Neural progenitor cell (in vitro differentiated cells): ENCODE measurements around the gene TUBB2A. TPM values are rescaled to one million over a fixed set of nuclear protein-coding genes. Genes with fewer than 3 reads are reported as not detected.

Experiments
- DNase-seq: peaks from one replicate; pipeline ENCODE4 v3.0.0-alpha.2; 2016; ENCODE audit warnings: low spot score
- H2AFZ ChIP-seq: fragments of 200-600 bp; sonication (generic); replicated peaks from 2 replicates; pipeline ENCODE4 v1.6.1; 2016; ENCODE audit warnings: antibody characterized with exemption
- H3F3A ChIP-seq: fragments of 200-600 bp; sonication (generic); 2 replicates; pipeline ENCODE4 v1.6.1; 2016; ENCODE audit warnings: antibody characterized with exemption, low read depth
- H3K27ac ChIP-seq: fragments of 200-600 bp; sonication (generic); 2 replicates; pipeline ENCODE4 v1.5.1; 2016; ENCODE audit warnings: mild to moderate bottlenecking
- H3K27me3 ChIP-seq: fragments of 200-600 bp; sonication (generic); 2 replicates; pipeline ENCODE4 v1.6.1; 2016; ENCODE audit warnings: mild to moderate bottlenecking, moderate library complexity
- H3K36me3 ChIP-seq: fragments of 200-600 bp; sonication (generic); 2 replicates; pipeline ENCODE4 v1.5.1; 2016
- H3K4me1 ChIP-seq: fragments of 200-600 bp; sonication (generic); 2 replicates; pipeline ENCODE4 v1.6.1; 2016; ENCODE audit warnings: mixed run types
- H3K4me2 ChIP-seq: fragments of 200-600 bp; sonication (generic); 2 replicates; pipeline ENCODE4 v1.6.1; 2016
- H3K4me3 ChIP-seq: fragments of 200-600 bp; sonication (generic); 2 replicates; pipeline ENCODE4 v1.5.1; 2016
- H3K79me2 ChIP-seq: fragments of 200-600 bp; sonication (generic); 2 replicates; pipeline ENCODE4 v1.6.1; 2016; ENCODE audit warnings: low read depth
- H3K9ac ChIP-seq: fragments of 200-600 bp; sonication (generic); 2 replicates; pipeline ENCODE4 v1.6.1; 2016
- H3K9me3 ChIP-seq: fragments of 200-600 bp; sonication (generic); 2 replicates; pipeline ENCODE4 v1.5.1; 2016; ENCODE audit warnings: low read depth
- H4K20me1 ChIP-seq: fragments of 200-600 bp; sonication (generic); 2 replicates; pipeline ENCODE4 v1.6.1; 2016; ENCODE audit warnings: low read depth
- H3K27ac Mint-ChIP-seq: 3 replicates; pipeline ENCODE4 v1.8.0; 2021; ENCODE audit warnings: mixed read lengths
- H3K27me3 Mint-ChIP-seq: 2 replicates; pipeline ENCODE4 v1.8.0; 2022; ENCODE audit warnings: low read depth, mild to moderate bottlenecking, inconsistent platforms, moderate library complexity, mixed read lengths; ENCODE audit not compliant: insufficient read depth
- H3K36me3 Mint-ChIP-seq: 3 replicates; pipeline ENCODE4 v1.8.0; 2021; ENCODE audit warnings: mixed read lengths
- H3K4me1 Mint-ChIP-seq: 3 replicates; pipeline ENCODE4 v1.8.0; 2021; ENCODE audit warnings: mixed read lengths
- H3K4me3 Mint-ChIP-seq: 3 replicates; pipeline ENCODE4 v1.8.0; 2021; ENCODE audit warnings: mild to moderate bottlenecking, moderate library complexity, mixed read lengths
- H3K9me3 Mint-ChIP-seq: 3 replicates; pipeline ENCODE4 v1.8.0; 2020; ENCODE audit warnings: mixed read lengths
- EZH2 ChIP-seq: fragments of 200-600 bp; sonication (generic); IDR thresholded peaks from 2 replicates; pipeline ENCODE4 v1.6.1; 2017; ENCODE audit warnings: antibody characterized with exemption, mild to moderate bottlenecking, moderate library complexity
- EZH2phosphoT487 ChIP-seq: fragments of 200-600 bp; sonication (generic); IDR thresholded peaks from 2 replicates; pipeline ENCODE4 v1.6.1; 2017; ENCODE audit warnings: antibody characterized with exemption
- total RNA-seq: library from RNA; depleted of rRNA; stranded (reverse); fragments of >200 nt; gene quantifications from 2 replicates; pipeline ENCODE4 v1.2.3, GENCODE V29; 2015; ENCODE audit warnings: low replicate concordance
- TF ChIP-seq, protein P1 (sequence below): fragments of 200-600 bp; sonication (generic); IDR thresholded peaks from 2 replicates; pipeline ENCODE4 v1.5.1; 2017; ENCODE audit warnings: antibody characterized with exemption, mild to moderate bottlenecking

TUBB2A gene
- total RNA-seq, 1 donor from 2014 or later: 57.9 TPM

DNA sequence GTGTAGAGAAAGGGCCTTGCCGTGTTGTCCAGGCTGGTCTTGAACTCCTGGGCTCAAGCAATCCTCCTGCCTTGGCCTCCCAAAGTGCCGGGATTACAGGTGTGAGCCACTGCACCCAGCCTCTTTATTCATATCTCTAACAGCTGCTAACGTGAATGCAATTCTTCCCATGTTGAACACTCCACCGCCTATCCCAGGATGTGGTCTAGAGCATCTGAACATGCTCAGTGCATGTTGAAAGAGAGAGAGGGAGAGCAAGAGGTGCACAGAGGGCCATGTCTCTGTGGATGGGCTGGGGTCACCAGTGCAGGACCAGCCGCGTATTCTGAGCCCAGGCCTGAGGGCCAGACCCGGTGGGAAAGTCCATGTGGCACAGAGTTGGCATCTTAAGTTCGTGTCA, 12.8 kb downstream of the TUBB2A start:
- peaks cover 9% of the 10 kb centered on the region for H3K4me1 ChIP-seq
- no peaks in the 10 kb centered on the region for H3K79me2 ChIP-seq
- H3K27me3 ChIP-seq: no peaks in the 10 kb centered on the region
- TF ChIP-seq, protein P1, sequence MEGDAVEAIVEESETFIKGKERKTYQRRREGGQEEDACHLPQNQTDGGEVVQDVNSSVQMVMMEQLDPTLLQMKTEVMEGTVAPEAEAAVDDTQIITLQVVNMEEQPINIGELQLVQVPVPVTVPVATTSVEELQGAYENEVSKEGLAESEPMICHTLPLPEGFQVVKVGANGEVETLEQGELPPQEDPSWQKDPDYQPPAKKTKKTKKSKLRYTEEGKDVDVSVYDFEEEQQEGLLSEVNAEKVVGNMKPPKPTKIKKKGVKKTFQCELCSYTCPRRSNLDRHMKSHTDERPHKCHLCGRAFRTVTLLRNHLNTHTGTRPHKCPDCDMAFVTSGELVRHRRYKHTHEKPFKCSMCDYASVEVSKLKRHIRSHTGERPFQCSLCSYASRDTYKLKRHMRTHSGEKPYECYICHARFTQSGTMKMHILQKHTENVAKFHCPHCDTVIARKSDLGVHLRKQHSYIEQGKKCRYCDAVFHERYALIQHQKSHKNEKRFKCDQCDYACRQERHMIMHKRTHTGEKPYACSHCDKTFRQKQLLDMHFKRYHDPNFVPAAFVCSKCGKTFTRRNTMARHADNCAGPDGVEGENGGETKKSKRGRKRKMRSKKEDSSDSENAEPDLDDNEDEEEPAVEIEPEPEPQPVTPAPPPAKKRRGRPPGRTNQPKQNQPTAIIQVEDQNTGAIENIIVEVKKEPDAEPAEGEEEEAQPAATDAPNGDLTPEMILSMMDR: no peak
- TF ChIP-seq EZH2 (no peak), EZH2phosphoT487 (no peak)
- H3K9me3 Mint-ChIP-seq: no peaks in the 10 kb centered on the region
- H3K27ac ChIP-seq: no peak overlapping the region
- H3K27me3 Mint-ChIP-seq: peaks cover 5% of the 10 kb centered on the region
- peaks cover 41% of the 10 kb centered on the region for H3K36me3 Mint-ChIP-seq
- no peak overlapping the region for H2AFZ ChIP-seq
- H3K4me1 Mint-ChIP-seq: peaks cover 10% of the 10 kb centered on the region
- no peak for DNase-seq
- H4K20me1 ChIP-seq: no peaks in the 10 kb centered on the region
- peaks cover 8% of the 10 kb centered on the region for H3F3A ChIP-seq
- H3K4me2 ChIP-seq: no peak overlapping the region
- no peak overlapping the region for H3K9ac ChIP-seq
- peak overlapping the region; percentile 78 for H3K27ac Mint-ChIP-seq
- no peak overlapping the region for H3K4me3 ChIP-seq
- H3K36me3 ChIP-seq: no peaks in the 10 kb centered on the region
- H3K9me3 ChIP-seq: no peaks in the 10 kb centered on the region
- no peak overlapping the region for H3K4me3 Mint-ChIP-seq

DNA sequence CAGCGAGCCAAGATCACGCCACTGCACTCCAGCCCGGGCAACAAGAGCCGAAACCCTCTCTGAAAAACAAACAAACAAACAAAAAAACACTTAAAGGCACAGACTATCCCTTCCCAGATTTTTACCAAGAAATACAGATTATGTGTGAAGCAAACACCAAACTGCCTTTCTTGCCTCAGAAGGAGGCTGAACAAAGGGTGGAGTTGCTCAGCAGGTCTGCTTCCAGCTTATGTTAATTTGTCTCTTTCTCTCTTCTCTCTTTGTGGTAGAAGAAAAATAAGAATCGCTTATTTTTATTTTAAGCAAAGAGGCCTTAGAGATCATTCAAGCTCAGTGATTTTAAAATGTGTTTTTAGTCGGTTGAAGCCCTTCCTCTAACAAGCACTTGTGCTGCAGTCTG, 14.2 kb downstream of the TUBB2A start:
- peaks cover 10% of the 10 kb centered on the region for H3K4me1 Mint-ChIP-seq
- Histone ChIP-seq H3K36me3 (peaks cover 8% of the 10 kb centered on the region), H3K4me1 (peaks cover 9% of the 10 kb centered on the region), H3K4me2 (no peak overlapping the region), H3K4me3 (no peak overlapping the region), H4K20me1 (no peaks in the 10 kb centered on the region), H3K79me2 (no peaks in the 10 kb centered on the region), H3F3A (peaks cover 8% of the 10 kb centered on the region), H3K27me3 (no peaks in the 10 kb centered on the region), H3K9me3 (no peaks in the 10 kb centered on the region), H3K27ac (peak overlapping the region; percentile 13), H3K9ac (no peak overlapping the region), H2AFZ (no peak overlapping the region)
- no peaks in the 10 kb centered on the region for H3K9me3 Mint-ChIP-seq
- H3K27me3 Mint-ChIP-seq: peaks cover 5% of the 10 kb centered on the region
- H3K4me3 Mint-ChIP-seq: peak overlapping the region; percentile 10
- peaks cover 42% of the 10 kb centered on the region for H3K36me3 Mint-ChIP-seq
- TF ChIP-seq EZH2: no peak
- TF ChIP-seq, protein P1: no peak
- TF ChIP-seq EZH2phosphoT487: no peak
- H3K27ac Mint-ChIP-seq: no peak overlapping the region
- DNase-seq: no peak

DNA sequence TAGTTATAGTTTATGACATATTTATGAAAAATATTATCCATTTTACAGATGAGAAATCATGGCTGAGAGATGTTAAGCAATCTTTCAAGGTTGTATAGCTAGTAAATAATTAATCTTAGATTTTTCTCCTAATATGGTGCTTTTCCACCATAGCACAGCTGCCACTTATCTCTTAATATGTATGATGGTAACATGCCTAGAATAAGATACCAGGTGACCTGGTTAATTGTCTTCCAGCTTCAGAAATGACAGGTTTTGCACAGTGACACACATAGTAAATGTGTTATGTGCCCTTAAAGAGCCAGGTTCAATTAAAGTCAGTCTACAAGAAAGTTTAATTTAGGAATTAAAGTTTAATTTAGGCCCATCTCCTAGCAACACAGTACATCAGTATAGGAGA, 14.8 kb downstream of the TUBB2A start:
- no peaks in the 10 kb centered on the region for H3K9me3 Mint-ChIP-seq
- Histone ChIP-seq H3K4me2 (no peak overlapping the region), H3F3A (peaks cover 8% of the 10 kb centered on the region), H2AFZ (no peak overlapping the region), H3K27ac (no peak overlapping the region), H3K9ac (no peak overlapping the region), H3K79me2 (no peaks in the 10 kb centered on the region), H3K4me1 (peaks cover 9% of the 10 kb centered on the region), H3K9me3 (no peaks in the 10 kb centered on the region), H3K27me3 (no peaks in the 10 kb centered on the region), H3K36me3 (peaks cover 13% of the 10 kb centered on the region), H4K20me1 (no peaks in the 10 kb centered on the region), H3K4me3 (no peak overlapping the region)
- H3K4me1 Mint-ChIP-seq: peaks cover 10% of the 10 kb centered on the region
- no peak overlapping the region for H3K27ac Mint-ChIP-seq
- DNase-seq: no peak
- no peak overlapping the region for H3K4me3 Mint-ChIP-seq
- peaks cover 5% of the 10 kb centered on the region for H3K27me3 Mint-ChIP-seq
- H3K36me3 Mint-ChIP-seq: peaks cover 44% of the 10 kb centered on the region
- TF ChIP-seq, protein P1: no peak
- TF ChIP-seq EZH2phosphoT487: no peak
- no peak for TF ChIP-seq EZH2
